Stimulated activated CD8-positive, alpha-beta memory T cell treated with anti-CD3 and anti-CD28 coated beads, Interleukin-12 subunit alpha, Interleukin-12 subunit beta, amount 100 ng/mL, for 24 hours (primary cell): ENCODE results near the gene CLEC2B.

ENCODE experiments used
- DNase-seq: peaks from one replicate; pipeline ENCODE4 v3.0.0-alpha.2; 2020; ENCODE audit errors: extremely low read depth

Gene CLEC2B

DNA sequence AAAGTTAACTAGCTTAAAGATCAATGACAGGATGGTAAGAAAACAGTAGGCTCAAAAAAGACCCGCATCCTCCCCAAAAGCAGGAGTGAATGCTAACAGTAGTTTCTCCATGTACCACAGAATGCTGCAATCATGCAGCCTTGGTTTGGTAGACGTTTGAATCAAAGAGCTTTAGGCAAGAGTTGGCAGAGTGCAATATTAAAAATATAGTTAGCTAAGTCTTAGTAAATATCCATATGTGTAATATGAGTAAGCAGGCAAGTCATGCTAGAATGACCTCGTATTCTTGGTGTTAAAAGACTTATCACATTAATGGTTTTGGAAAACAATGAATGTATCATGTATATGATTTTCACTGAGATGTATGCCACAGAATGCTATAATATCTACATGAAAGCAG is 60.6 kb downstream of the CLEC2B start:
- DNase-seq, result no peak

DNA sequence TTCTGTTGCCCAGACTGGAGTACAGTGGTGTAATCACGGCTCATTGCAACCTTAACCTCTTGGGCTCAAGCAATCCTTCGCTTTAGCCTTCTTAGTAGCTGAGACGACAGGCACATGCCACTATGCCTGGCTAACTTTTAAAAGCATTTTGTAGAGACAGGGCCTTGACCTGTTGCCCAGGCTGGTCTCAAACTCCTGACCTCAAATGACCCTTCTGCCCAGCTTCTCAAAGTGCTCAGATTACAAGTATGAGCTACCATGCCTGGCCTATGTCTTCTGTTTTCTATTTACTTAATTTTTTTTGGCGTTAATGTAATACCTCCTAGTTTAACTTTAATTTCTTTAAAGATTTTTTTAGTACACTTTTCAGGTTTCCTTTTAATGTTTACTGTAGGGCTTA is 62.4 kb downstream of the CLEC2B start:
- no peak for DNase-seq

DNA sequence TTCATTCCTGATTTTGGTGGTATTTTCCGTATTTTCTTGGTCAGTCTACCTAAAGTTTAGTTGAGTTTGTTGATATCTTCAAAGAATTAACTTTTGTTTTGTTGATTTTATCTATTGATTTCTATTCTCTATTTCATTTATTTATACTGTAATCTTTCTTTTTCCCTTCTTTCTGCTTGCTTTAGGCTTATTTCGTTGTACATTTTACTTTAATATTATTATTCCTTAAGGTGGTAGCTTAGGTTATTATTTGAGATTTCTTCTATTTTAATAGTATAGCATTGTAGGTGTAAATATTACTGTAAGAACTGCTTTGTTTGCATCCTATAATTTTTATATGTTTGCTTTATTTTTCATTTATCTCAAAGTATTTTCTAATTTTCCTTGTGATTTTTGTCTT is 63.3 kb downstream of the CLEC2B start:
- DNase-seq, result no peak
